Ovary (tissue), 3 donors: ENCODE results near the gene ZDHHC17.

Source experiments
- CTCF ChIP-seq, 3 donors: fragments of 450-650 bp in 2 of 3; fragments of 200-600 bp in 1 of 3; IDR thresholded peaks; one replicate each; pipeline versions ENCODE4 v1.5.1 to v1.8.0; 2016 to 2022; ENCODE audit warnings: antibody characterized with exemption in 3 of 3, mild to moderate bottlenecking in 1 of 3
- EP300 ChIP-seq: sonication (generic); formaldehyde crosslinking; IDR thresholded peaks from one replicate; pipeline ENCODE4 v1.6.1; 2017; ENCODE audit warnings: antibody characterized with exemption
- POLR2A ChIP-seq: fragments of 450-650 bp; IDR thresholded peaks from one replicate; pipeline ENCODE4 v1.6.1; 2017; ENCODE audit warnings: antibody characterized with exemption, mild to moderate bottlenecking, moderate library complexity
- donor health status: DM: no; HTN: no; CAD: no.

DNA sequence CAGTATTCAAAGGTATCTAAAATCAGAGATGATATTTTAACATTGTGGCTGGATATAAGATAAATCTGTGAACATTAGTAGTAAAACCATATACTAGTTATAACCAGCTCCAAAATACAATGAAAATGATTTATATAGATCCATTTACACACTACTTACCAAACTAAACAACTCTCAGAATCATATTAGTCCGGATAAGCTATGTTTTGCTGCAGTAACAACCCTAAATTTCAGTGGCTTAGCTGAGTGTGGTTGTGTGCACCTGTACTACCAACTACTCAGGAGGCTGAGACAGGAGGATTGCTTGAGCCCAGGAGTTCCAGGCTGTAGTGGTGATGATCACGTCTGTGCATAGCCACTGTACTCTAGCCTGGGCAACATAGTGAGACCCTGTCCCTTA is 23.8 kb downstream of the ZDHHC17 start:
- TF ChIP-seq EP300 (no peak), CTCF (IDR thresholded peaks at IDR 0.05) (no peak), POLR2A (no peak)
